Measurements from ENCODE around the gene CDH5.

DNA sequence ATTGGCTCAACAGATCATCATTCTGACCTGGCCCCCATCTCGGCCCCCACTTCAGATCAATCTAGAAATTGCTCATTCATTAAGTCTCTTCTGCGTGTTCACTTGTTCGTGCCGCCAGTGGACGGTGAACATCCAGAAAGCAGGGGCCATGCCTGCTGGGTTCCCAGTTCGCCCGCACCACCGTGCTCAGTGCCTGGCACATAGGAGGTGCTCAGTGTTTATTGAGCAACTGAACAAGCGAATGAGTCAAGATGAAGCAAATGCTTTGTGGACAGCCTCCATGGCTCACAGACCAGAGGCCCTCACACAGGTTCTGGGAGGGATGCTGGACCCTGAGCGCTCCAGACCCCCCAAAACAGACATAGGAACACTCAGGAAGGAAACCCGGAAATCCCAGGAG lies 74.5 kb downstream of the CDH5 start:
- TF ChIP-seq, protein P1, sequence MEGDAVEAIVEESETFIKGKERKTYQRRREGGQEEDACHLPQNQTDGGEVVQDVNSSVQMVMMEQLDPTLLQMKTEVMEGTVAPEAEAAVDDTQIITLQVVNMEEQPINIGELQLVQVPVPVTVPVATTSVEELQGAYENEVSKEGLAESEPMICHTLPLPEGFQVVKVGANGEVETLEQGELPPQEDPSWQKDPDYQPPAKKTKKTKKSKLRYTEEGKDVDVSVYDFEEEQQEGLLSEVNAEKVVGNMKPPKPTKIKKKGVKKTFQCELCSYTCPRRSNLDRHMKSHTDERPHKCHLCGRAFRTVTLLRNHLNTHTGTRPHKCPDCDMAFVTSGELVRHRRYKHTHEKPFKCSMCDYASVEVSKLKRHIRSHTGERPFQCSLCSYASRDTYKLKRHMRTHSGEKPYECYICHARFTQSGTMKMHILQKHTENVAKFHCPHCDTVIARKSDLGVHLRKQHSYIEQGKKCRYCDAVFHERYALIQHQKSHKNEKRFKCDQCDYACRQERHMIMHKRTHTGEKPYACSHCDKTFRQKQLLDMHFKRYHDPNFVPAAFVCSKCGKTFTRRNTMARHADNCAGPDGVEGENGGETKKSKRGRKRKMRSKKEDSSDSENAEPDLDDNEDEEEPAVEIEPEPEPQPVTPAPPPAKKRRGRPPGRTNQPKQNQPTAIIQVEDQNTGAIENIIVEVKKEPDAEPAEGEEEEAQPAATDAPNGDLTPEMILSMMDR (conservative IDR thresholded peaks at IDR 0.05; ENCODE audit: low read length) = no peak
- no peak for TF ChIP-seq EZH2phosphoT487 (IDR thresholded peaks at IDR 0.05; ENCODE audit: borderline replicate concordance, low read depth, low read length)
